Right ventricle myocardium inferior (tissue), 1 donor: ENCODE measurements around the gene ALG11. TPM values are rescaled to one million over a fixed set of nuclear protein-coding genes. Genes with fewer than 3 reads are reported as not detected.
A peak's percentile ranks its signal among the peaks of the same experiment; 100 is the strongest.
"Not testable (repeated sequence)": the region's sequence is repeated elsewhere in the genome, so short reads cannot be mapped to it uniquely, and the experiment has no call there.

ENCODE experiments used
- ATAC-seq: fragments of 200-7000 bp; cut with Tn5 transposase; one replicate; pipeline ENCODE4 v1.9.1; 2020; ENCODE audit warnings: mild to moderate bottlenecking, moderate library complexity
- DNase-seq: peaks from one replicate; pipeline ENCODE4 v3.0.0; 2021; ENCODE audit errors: missing footprints
- intact Hi-C: fragments of 100-400 bp; cut with DNase I; formaldehyde crosslinking; loops from one replicate; pipeline ENCODE4 v1.11.0; 2022
- total RNA-seq: library from RNA; stranded (reverse); fragmentation: NEBNext Ultra II Directional; extraction: Animal tissue kit (Norgen Biotek cat#: 25700); gene quantifications from one replicate; pipeline ENCODE4 v1.2.1, GENCODE V29; 2021
- donor health status: DM: no; HTN: yes; CAD: no; lungs with severe emphysema.

The ALG11 gene
- total RNA-seq, 1 donor from 2014 or later = 20.9 TPM

- no peak for DNase-seq
- intact Hi-C loops = loop anchor here (5.0 kb wide), 1 partner anchor 415 kb away; no protein-coding TSS in a partner anchor
- ATAC-seq = no peak
Measured at GRCh38 chr13:52012512-52012836, 276 bp downstream of the ALG11 start.

GRCh38 chr13:52016296-52016695, 4.1 kb downstream of the ALG11 start:
- intact Hi-C loops = no loop called here
- ATAC-seq = no peak
- DNase-seq = no peak

GRCh38 chr13:52020191-52020590, 8.0 kb downstream of the ALG11 start:
- no peak for ATAC-seq
- intact Hi-C loops = no loop called here
- DNase-seq = no peak

- intact Hi-C loops = no loop called here
- DNase-seq = no peak
- no peak for ATAC-seq
Measured at GRCh38 chr13:52022356-52022755, 10.2 kb downstream of the ALG11 start.

DNA sequence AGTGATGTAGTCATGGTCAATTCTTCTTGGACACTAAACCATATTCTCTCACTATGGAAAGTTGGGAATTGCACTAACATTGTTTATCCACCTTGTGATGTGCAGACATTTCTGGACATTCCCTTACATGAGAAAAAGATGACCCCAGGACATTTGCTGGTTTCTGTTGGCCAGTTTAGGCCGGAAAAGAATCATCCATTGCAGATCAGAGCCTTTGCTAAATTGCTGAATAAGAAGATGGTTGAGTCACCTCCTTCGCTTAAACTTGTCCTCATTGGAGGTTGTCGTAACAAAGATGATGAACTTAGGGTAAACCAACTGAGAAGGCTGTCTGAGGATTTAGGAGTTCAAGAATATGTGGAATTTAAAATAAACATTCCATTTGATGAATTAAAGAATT, 12.3 kb downstream of the ALG11 start, which contains the start of gene UTP14C:
TSS of gene UTP14C (plus strand) at position 211 of the 400 bp plus-strand sequence. CDS start 4,114 bp downstream, outside the sequence.
- intact Hi-C loops = no loop called here
- ATAC-seq (no peak), DNase-seq (no peak)

GRCh38 chr13:52025475-52026245, 13.5 kb downstream of the ALG11 start:
- ATAC-seq (no peak), DNase-seq (no peak)
- intact Hi-C loops = no loop called here

- DNase-seq (no peak), ATAC-seq (no peak)
- intact Hi-C loops = no loop called here
Measured at GRCh38 chr13:52026246-52026626, 14.0 kb downstream of the ALG11 start.

DNA sequence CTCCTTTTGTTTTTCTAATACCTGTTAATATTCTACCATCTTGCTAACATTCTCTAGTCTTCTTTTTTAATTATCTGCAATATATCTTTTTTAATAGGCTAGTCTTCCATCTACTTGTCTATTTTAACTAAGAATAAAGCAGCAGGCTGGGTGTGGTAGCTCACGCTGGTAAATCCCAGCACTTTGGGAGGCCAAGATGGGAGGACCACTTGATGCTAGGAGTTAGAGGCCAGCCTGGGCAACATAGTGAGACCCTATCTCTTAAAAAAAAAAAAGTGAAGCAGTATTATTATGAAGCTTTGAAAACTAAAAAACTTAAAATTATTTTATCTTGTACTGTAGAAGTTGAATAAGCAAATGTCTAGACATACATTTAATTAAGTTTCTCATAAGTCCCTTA, 15.6 kb downstream of the ALG11 start:
- DNase-seq (no peak), ATAC-seq (no peak)
- intact Hi-C loops = no loop called here

GRCh38 chr13:52029569-52029968, 17.4 kb downstream of the ALG11 start:
- ATAC-seq = no peak
- DNase-seq = no peak
- intact Hi-C loops = no loop called here

GRCh38 chr13:52030401-52030800, 18.2 kb downstream of the ALG11 start:
- DNase-seq, intact Hi-C loops, ATAC-seq: not testable (repeated sequence)

DNA sequence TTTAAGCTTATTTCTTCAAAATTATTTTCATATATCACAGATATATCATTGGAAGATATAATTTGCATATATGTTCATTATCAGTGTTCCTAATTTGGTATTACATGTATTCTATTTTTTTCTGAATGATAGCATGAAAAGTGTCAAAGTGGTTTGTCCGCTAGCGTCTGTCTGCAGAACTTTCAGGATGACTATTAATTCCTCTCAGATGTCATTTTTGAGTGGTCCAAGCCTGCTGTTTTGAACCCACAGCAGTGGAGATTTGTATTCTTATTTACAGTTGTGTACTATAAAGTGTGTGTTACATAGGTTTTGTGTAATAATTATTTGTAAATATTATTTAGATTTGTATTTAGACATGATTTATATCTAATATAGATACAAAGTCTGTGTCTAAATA, 20.8 kb downstream of the ALG11 start:
- DNase-seq (no peak), ATAC-seq (no peak)
- intact Hi-C loops = no loop called here

DNA sequence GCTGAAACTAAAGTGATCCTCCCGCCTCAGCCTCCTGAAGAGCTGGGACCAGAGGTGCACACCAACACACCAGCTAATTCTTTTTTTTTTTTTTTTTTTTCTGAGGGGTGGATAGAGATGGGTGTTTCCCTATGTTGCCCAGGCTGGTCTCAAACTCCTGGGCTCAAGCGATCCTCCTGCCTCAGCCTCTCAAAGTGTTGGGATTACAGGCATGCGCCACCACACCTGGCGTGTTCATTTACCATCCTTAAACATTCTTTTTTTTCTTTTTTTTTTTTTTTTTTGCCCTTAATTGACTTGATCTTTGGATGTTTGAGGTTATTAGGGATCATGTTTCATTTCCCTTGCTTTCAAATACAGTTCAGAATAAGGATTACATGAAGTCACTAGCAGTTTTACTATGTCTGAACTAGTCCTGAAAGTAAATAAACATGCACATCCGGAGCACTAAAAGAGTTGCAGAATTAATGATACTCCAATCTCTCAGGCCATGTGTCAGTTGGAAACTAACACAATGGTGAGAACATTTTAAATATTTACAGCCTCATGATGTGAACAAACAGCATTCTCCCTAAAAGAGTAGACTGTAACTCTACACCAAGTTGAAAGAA, 22.5 kb downstream of the ALG11 start:
- intact Hi-C loops = no loop called here
- ATAC-seq (no peak), DNase-seq (no peak)

- intact Hi-C loops = no loop called here
- ATAC-seq = no peak
- DNase-seq = no peak
Measured at GRCh38 chr13:52036037-52036436, 23.8 kb downstream of the ALG11 start.

GRCh38 chr13:52043675-52044074, 31.5 kb downstream of the ALG11 start:
- intact Hi-C loops = no loop called here
- DNase-seq = no peak
- ATAC-seq = no peak

DNA sequence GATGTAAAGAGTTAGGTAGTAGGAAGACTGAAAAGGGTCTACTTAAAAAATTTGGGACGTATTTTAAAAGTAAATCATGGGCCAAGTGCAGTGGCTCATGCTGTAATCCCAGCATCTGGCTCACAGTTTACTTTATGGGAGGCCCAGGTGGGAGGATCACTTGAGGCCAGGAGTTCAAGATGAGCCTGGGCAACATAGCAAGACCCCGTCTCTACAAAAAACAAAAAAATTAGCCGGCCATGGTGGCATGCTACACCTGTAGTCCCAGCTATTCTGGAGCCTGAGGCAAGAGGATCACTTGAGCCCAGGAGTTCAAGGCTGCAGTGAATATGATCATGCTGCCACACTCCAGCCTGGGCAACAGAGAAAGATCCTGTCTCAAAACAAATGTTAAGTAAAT, 35.3 kb downstream of the ALG11 start:
- no peak for DNase-seq
- intact Hi-C loops = no loop called here
- ATAC-seq = no peak

GRCh38 chr13:52048516-52048915, 36.3 kb downstream of the ALG11 start:
- intact Hi-C loops = no loop called here
- no peak for DNase-seq
- ATAC-seq = no peak

DNA sequence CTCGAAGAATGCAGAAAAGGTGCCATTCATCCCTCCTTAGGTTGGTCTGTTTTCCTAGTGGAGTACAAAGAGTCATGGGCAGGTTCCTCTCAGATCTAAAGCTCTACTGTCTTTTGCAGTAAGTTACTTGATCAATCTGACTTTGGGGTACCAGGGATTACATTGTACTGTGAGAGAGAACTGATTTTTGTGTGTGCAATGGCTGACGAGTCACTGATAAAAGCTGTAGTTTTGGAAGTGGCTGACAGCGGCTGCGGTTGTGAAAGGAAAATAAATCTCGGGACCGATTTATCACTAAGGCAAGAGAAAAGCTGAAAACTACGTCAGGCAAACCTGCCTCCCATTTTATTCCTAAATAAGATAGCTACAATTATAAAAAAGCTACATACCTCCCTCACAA, 39.2 kb downstream of the ALG11 start:
- DNase-seq (no peak), ATAC-seq (no peak)
- intact Hi-C loops = no loop called here

- no peak for DNase-seq
- no peak for ATAC-seq
- intact Hi-C loops = no loop called here
Measured at GRCh38 chr13:52053460-52053859, 41.3 kb downstream of the ALG11 start.

- intact Hi-C loops, DNase-seq, ATAC-seq: not testable (repeated sequence)
Measured at GRCh38 chr13:52061064-52061463, 48.9 kb downstream of the ALG11 start.

- DNase-seq (no peak), ATAC-seq (peak; percentile 46)
- intact Hi-C loops = no loop called here
Measured at GRCh38 chr13:52061587-52061986, 49.4 kb downstream of the ALG11 start.

DNA sequence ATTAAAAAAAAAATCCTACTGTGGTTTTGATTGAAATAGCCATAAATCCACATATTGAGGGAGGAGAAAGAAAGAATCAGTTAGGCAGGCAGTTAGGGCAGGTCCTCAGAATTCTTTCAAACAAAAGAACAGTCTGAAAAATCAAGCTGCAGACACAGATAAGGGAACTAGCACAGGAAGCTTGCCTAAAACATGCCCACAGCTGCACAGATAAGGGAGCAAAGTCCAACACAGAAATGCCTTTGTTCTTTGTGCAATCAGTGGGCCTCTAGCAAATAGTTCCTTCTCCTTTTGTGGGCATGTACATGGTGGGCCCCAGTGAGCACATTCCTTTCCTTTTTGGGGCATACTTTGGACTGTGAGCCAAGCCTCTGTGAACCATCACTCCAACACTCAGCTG, 55.0 kb downstream of the ALG11 start:
- intact Hi-C loops = no loop called here
- ATAC-seq = no peak

More for the DNA sequence above, 55.0 kb downstream of the ALG11 start:
- no peak for DNase-seq
